GM12878 (cell line): ENCODE results near the gene TMPRSS4. TPM values are rescaled to one million over a fixed set of nuclear protein-coding genes. Genes with fewer than 3 reads are reported as not detected.

Experiments
- ATAC-seq: fragments of 200-7000 bp; cut with Tn5 transposase; 3 replicates; pipeline ENCODE4 v1.9.1; 2020; ENCODE audit warnings: mild to moderate bottlenecking, moderate library complexity
- BruUV-seq: library from RNA; stranded (reverse); fragments of 400-500 nt; replicated peaks from 2 replicates; lab custom pipeline; 2021; lab: Mats Ljungman, UMichigan
- CTCF ChIA-PET: fragments of 300-600 bp; sonication (Branson Sonifier 250); formaldehyde crosslinking; extraction: SDS; loops from one replicate; lab custom pipeline; 2021; ENCODE audit warnings: inconsistent platforms; lab: Yijun Ruan, JAX
- POLR2A ChIA-PET: fragments of 350-600 bp; formaldehyde crosslinking; extraction: SDS; loops from one replicate; lab custom pipeline; 2021; ENCODE audit warnings: inconsistent platforms; lab: Charles Lee
- RAD21 ChIA-PET: fragments of 300-600 bp; sonication (Branson Sonifier 250); formaldehyde crosslinking; loops from one replicate; lab custom pipeline; 2023; ENCODE audit warnings: antibody characterized with exemption; ENCODE audit not compliant: unreplicated experiment; lab: Charles Lee
- SMC1A ChIA-PET: fragments of 300-600 bp; sonication (Branson Sonifier 250); formaldehyde crosslinking; loops from one replicate; lab custom pipeline; 2023; ENCODE audit not compliant: unreplicated experiment, uncharacterized antibody; lab: Charles Lee
- DNase-seq: peaks from one replicate; pipeline ENCODE4 v3.0.0-alpha.2; 2011; ENCODE audit warnings: low read depth, low spot score
- FAIRE-seq: peaks from 3 replicates; lab custom pipeline; 2011; peaks lifted over from hg19 to GRCh38; lab: Jason Lieb, UNC
- H2AFZ ChIP-seq: 2 replicates; pipeline ENCODE4 v1.6.0; 2011; ENCODE audit warnings: low read depth, low read length, control low read depth; ENCODE audit not compliant: control insufficient read depth
- H3K27ac ChIP-seq: 2 replicates; pipeline ENCODE4 v1.5.1; 2011; ENCODE audit warnings: control low read depth; ENCODE audit not compliant: control insufficient read depth, insufficient read depth
- H3K27me3 ChIP-seq, 2 experiments: replicated peaks in 1 of 2; 2 replicates each; pipeline versions ENCODE4 v1.6.0 to v1.6.1; 2011; ENCODE audit warnings: low read length in 1 of 2; ENCODE audit not compliant: control insufficient read depth in 2 of 2, insufficient read depth in 2 of 2
- H3K36me3 ChIP-seq, 2 experiments: 2 replicates each; pipeline ENCODE4 v1.5.1; 2011; ENCODE audit warnings: low read length in 1 of 2; ENCODE audit not compliant: control insufficient read depth in 2 of 2, insufficient read depth in 2 of 2
- H3K4me1 ChIP-seq: 2 replicates; pipeline ENCODE4 v1.6.1; 2011; ENCODE audit warnings: mild to moderate bottlenecking, low read length, moderate library complexity, mixed read lengths; ENCODE audit not compliant: control insufficient read depth, insufficient read depth
- H3K4me2 ChIP-seq: 2 replicates; pipeline ENCODE4 v1.6.0; 2011; ENCODE audit warnings: control low read depth; ENCODE audit not compliant: control insufficient read depth, insufficient read depth
- H3K4me3 ChIP-seq: fragments of 200-600 bp; sonication (generic); 2 replicates; pipeline ENCODE4 v1.5.1; 2016
- H3K79me2 ChIP-seq: 2 replicates; pipeline ENCODE4 v1.6.0; 2011; ENCODE audit warnings: low read length; ENCODE audit not compliant: control insufficient read depth, insufficient read depth
- H3K9ac ChIP-seq: 2 replicates; pipeline ENCODE4 v1.8.0; 2011; ENCODE audit warnings: low read length, control low read depth, mixed read lengths; ENCODE audit not compliant: control insufficient read depth, insufficient read depth
- H3K9me3 ChIP-seq: replicated peaks from 3 replicates; pipeline ENCODE4 v1.5.1; 2011; ENCODE audit warnings: mild to moderate bottlenecking, low read length; ENCODE audit not compliant: control insufficient read depth, insufficient read depth
- H4K20me1 ChIP-seq: 2 replicates; pipeline ENCODE4 v1.6.0; 2011; ENCODE audit not compliant: control insufficient read depth, insufficient read depth
- CHD4 ChIP-seq: fragments of 200-600 bp; sonication (generic); IDR thresholded peaks from 2 replicates; pipeline ENCODE4 v1.6.1; 2016; ENCODE audit warnings: mild to moderate bottlenecking
- EGR1 ChIP-seq, 2 experiments: IDR thresholded peaks; 1 replicate in 1 of 2; 2 replicates in 1 of 2; pipeline ENCODE4 v1.6.1; 2011 to 2012; ENCODE audit warnings: low read depth in 2 of 2, low read length in 2 of 2, borderline replicate concordance in 1 of 2, mild to moderate bottlenecking in 1 of 2, moderate library complexity in 1 of 2
- EP300 ChIP-seq, 2 experiments: fragments of 150-350 bp in 1 of 2; IDR thresholded peaks; 2 replicates each; pipeline ENCODE4 v1.6.1; 2011 to 2012; ENCODE audit warnings: low read depth in 2 of 2, low read length in 2 of 2, borderline replicate concordance in 1 of 2, improper control_type of control experiment in 1 of 2, inconsistent platforms in 1 of 2; ENCODE audit not compliant: control insufficient read depth in 1 of 2
- GABPA ChIP-seq: IDR thresholded peaks from 2 replicates; pipeline ENCODE4 v1.6.1; 2014; ENCODE audit warnings: antibody characterized with exemption, low read depth, mild to moderate bottlenecking, inconsistent platforms
- RELA ChIP-seq: fragments of 450-650 bp; IDR thresholded peaks from 2 replicates; pipeline ENCODE4 v1.8.0; 2014; ENCODE audit warnings: borderline replicate concordance; ENCODE audit not compliant: partially characterized antibody
- SIN3A ChIP-seq: IDR thresholded peaks from 2 replicates; pipeline ENCODE4 v1.6.1; 2012; ENCODE audit warnings: low read depth, low read length, improper control_type of control experiment
- TCF7 ChIP-seq: IDR thresholded peaks from 2 replicates; pipeline ENCODE4 v1.6.1; 2014; ENCODE audit warnings: antibody characterized with exemption, borderline replicate concordance
- WGBS: methylation state at CpG from one replicate; pipeline ENCODE4 v1.1.6; 2016; ENCODE audit warnings: low lambda C conversion rate; ENCODE audit not compliant: insufficient replicate concordance, insufficient coverage; ENCODE audit errors: missing lambda C conversion rate; 5-methylcytosine and 5-hydroxymethylcytosine counted together
- in situ Hi-C: fragments of 300-500 bp; cut with MboI; formaldehyde crosslinking; loops from 9 replicates; pipeline ENCODE4 v1.14.3; 2018; ENCODE audit warnings: mixed read lengths
- intact Hi-C: fragments of 100-400 bp; cut with micrococcal nuclease; formaldehyde crosslinking; loops from one replicate; pipeline ENCODE4 v1.14.2; 2022; ENCODE audit not compliant: unreplicated experiment
- polyA plus RNA-seq, 11 experiments: library from polyadenylated mRNA; depleted of rRNA in 4 of 11; unstranded in 6 of 11; stranded (reverse) in 5 of 11; fragments of >200 nt; fragmentation: Nextera tagmentation in 4 of 11; fragmentation: Illumina TruSeq in 1 of 11; extraction: Ambion mirVana in 4 of 11; extraction: Trizol in 1 of 11; gene quantifications; 1 replicate in 1 of 11; 2 replicates in 10 of 11; pipeline versions ENCODE4 v1.2.1 to v1.2.3, GENCODE V29; 2011 to 2016; ENCODE audit warnings: inconsistent platforms in 2 of 11, missing spikeins in 2 of 11, low read depth in 1 of 11
- total RNA-seq, 4 experiments: library from RNA; depleted of rRNA in 3 of 4; stranded (reverse); fragments of >200 nt in 3 of 4; fragmentation: Illumina TruSeq in 1 of 4; extraction: Trizol in 1 of 4; gene quantifications; 2 replicates each; pipeline versions ENCODE4 v1.2.1 to v1.2.3, GENCODE V29; 2013 to 2021
- TF ChIP-seq, protein P1 (sequence below): IDR thresholded peaks from 2 replicates; pipeline ENCODE4 v1.6.1; 2011; ENCODE audit warnings: low read depth, mild to moderate bottlenecking, low read length, moderate library complexity, borderline replicate concordance; ENCODE audit errors: extremely low read depth
- TF ChIP-seq, protein P2 (sequence below): IDR thresholded peaks from 2 replicates; pipeline ENCODE4 v1.6.1; 2012; ENCODE audit warnings: low read depth, low read length, improper control_type of control experiment
- TF ChIP-seq, protein P3 (sequence below): IDR thresholded peaks from 2 replicates; pipeline ENCODE4 v1.6.1; 2012; ENCODE audit warnings: improper control_type of control experiment, low read depth, low read length; ENCODE audit not compliant: insufficient replicate concordance
- TF ChIP-seq, protein P4 (sequence below): fragments of 450-650 bp; IDR thresholded peaks from 2 replicates; pipeline ENCODE4 v1.6.1; 2014; ENCODE audit warnings: mild to moderate bottlenecking

Gene TMPRSS4
- total and polyA plus RNA-seq, 10 of the 15 experiments (the other 5 are each of a cell fraction or from before 2014, with no cell fraction given), result 0.14 to 0.26 TPM; not detected in 8

DNA sequence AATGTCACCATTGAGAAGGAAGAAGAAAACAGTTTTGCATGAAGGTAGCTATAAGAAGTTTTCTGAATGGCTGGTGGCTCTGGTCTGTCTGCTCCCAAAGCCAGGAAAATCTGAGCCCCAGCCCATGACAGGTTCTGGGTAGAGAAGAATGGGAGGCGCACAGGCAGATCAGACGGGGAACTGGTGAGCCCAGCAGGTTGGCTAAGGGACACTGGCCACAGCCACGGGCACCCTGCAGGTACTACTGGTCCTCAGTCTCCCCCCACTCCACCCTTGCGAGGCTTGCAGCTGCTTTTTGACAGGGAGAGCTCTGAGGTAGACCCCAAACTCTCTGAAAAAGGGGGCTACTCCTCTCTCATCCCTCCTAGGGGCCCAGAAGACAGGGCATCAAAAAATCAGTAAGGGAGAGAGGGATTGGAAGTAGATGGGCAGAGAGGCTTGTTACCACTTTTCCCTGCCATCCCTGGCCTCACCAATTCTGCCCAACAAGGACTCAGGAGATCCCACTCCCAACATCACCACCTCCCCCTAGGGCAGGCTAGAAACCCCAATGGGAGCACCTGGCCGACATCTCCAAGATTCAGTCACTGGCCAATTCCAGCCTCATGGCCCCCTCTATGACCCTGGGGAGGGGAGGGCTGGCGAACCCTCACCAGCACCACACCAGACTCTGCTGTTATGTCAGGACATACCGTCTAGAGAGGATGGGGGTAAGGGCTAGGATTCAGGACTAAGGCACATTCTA lies 58.3 kb downstream of the TMPRSS4 start:
- ChIA-PET RAD21 (interaction anchor here (1.3 kb wide), 1 partner anchor 11 kb away, joined by 4 read pairs; no protein-coding TSS in a partner anchor), CTCF (interaction anchor here (1.2 to 1.6 kb wide), 2 partner anchors 9 to 63 kb away, joined by 3 to 11 read pairs; no protein-coding TSS in a partner anchor), POLR2A (interaction anchor here (0.5 kb wide), 1 partner anchor 10 kb away, joined by 3 read pairs; no protein-coding TSS in a partner anchor), SMC1A (no interaction called here)
- ATAC-seq (no peak), DNase-seq (no peak), FAIRE-seq (no peak)
- Histone ChIP-seq H3K79me2 (no peaks in the 10 kb centered on the region), H3K4me3 (no peak overlapping the region), H3K9ac (no peak overlapping the region), H4K20me1 (no peaks in the 10 kb centered on the region), H3K27me3 (peaks cover 0 to 5% of the 10 kb centered on the region in 2 experiments; a peak in 3 of 4 replicates), H3K9me3 (no peaks in the 10 kb centered on the region), H3K36me3 (no peaks in the 10 kb centered on the region), H3K27ac (no peak overlapping the region), H3K4me1 (no peaks in the 10 kb centered on the region), H3K4me2 (no peak overlapping the region), H2AFZ (no peak overlapping the region)
- in situ Hi-C loops (no loop called here), intact Hi-C loops (no loop called here)
- BruUV-seq, result no TSS peak
- 7% methylated on average over 7 of the region's 7 CpGs for WGBS
- TF ChIP-seq, protein P1, sequence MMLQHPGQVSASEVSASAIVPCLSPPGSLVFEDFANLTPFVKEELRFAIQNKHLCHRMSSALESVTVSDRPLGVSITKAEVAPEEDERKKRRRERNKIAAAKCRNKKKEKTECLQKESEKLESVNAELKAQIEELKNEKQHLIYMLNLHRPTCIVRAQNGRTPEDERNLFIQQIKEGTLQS, result no peak
- TF ChIP-seq EP300 (IDR thresholded peaks at IDR 0.05; ENCODE audit: borderline replicate concordance in 1 of 2, control insufficient read depth in 1 of 2, low read depth in 2 of 2, low read length in 2 of 2) (no peak), CHD4 (no peak), GABPA (no peak), TCF7 (no peak), EGR1 (IDR thresholded peaks at IDR 0.05; ENCODE audit: borderline replicate concordance in 1 of 2, low read depth in 2 of 2, low read length in 2 of 2) (no peak), RELA (no peak), SIN3A (no peak)
- TF ChIP-seq, protein P2, sequence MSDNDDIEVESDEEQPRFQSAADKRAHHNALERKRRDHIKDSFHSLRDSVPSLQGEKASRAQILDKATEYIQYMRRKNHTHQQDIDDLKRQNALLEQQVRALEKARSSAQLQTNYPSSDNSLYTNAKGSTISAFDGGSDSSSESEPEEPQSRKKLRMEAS, result no peak
- TF ChIP-seq, protein P3, sequence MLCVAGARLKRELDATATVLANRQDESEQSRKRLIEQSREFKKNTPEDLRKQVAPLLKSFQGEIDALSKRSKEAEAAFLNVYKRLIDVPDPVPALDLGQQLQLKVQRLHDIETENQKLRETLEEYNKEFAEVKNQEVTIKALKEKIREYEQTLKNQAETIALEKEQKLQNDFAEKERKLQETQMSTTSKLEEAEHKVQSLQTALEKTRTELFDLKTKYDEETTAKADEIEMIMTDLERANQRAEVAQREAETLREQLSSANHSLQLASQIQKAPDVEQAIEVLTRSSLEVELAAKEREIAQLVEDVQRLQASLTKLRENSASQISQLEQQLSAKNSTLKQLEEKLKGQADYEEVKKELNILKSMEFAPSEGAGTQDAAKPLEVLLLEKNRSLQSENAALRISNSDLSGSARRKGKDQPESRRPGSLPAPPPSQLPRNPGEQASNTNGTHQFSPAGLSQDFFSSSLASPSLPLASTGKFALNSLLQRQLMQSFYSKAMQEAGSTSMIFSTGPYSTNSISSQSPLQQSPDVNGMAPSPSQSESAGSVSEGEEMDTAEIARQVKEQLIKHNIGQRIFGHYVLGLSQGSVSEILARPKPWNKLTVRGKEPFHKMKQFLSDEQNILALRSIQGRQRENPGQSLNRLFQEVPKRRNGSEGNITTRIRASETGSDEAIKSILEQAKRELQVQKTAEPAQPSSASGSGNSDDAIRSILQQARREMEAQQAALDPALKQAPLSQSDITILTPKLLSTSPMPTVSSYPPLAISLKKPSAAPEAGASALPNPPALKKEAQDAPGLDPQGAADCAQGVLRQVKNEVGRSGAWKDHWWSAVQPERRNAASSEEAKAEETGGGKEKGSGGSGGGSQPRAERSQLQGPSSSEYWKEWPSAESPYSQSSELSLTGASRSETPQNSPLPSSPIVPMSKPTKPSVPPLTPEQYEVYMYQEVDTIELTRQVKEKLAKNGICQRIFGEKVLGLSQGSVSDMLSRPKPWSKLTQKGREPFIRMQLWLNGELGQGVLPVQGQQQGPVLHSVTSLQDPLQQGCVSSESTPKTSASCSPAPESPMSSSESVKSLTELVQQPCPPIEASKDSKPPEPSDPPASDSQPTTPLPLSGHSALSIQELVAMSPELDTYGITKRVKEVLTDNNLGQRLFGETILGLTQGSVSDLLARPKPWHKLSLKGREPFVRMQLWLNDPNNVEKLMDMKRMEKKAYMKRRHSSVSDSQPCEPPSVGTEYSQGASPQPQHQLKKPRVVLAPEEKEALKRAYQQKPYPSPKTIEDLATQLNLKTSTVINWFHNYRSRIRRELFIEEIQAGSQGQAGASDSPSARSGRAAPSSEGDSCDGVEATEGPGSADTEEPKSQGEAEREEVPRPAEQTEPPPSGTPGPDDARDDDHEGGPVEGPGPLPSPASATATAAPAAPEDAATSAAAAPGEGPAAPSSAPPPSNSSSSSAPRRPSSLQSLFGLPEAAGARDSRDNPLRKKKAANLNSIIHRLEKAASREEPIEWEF, result no peak
- TF ChIP-seq, protein P4, sequence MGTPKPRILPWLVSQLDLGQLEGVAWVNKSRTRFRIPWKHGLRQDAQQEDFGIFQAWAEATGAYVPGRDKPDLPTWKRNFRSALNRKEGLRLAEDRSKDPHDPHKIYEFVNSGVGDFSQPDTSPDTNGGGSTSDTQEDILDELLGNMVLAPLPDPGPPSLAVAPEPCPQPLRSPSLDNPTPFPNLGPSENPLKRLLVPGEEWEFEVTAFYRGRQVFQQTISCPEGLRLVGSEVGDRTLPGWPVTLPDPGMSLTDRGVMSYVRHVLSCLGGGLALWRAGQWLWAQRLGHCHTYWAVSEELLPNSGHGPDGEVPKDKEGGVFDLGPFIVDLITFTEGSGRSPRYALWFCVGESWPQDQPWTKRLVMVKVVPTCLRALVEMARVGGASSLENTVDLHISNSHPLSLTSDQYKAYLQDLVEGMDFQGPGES, result no peak
